Hepatocyte (in vitro differentiated cells): ENCODE results near the gene CELSR1. TPM values are rescaled to one million over a fixed set of nuclear protein-coding genes. Genes with fewer than 3 reads are reported as not detected.

Experiments used
- DNase-seq: peaks from one replicate; pipeline ENCODE4 v3.0.0-alpha.2; 2016; ENCODE audit warnings: low spot score
- H2AFZ ChIP-seq: fragments of 200-600 bp; sonication (generic); 2 replicates; pipeline ENCODE4 v1.6.0; 2016; ENCODE audit warnings: antibody characterized with exemption, mild to moderate bottlenecking
- H3K27ac ChIP-seq: fragments of 200-600 bp; sonication (generic); 2 replicates; pipeline ENCODE4 v1.5.1; 2016; ENCODE audit warnings: mild to moderate bottlenecking
- H3K27me3 ChIP-seq: fragments of 200-600 bp; sonication (generic); 2 replicates; pipeline ENCODE4 v1.6.1; 2016
- H3K36me3 ChIP-seq: fragments of 200-600 bp; sonication (generic); replicated peaks from 2 replicates; pipeline ENCODE4 v1.5.1; 2016; ENCODE audit warnings: low read depth; ENCODE audit not compliant: insufficient read depth
- H3K4me1 ChIP-seq: fragments of 200-600 bp; sonication (generic); 2 replicates; pipeline ENCODE4 v1.5.1; 2016; ENCODE audit warnings: mild to moderate bottlenecking, moderate library complexity; ENCODE audit not compliant: insufficient read depth
- H3K4me2 ChIP-seq: fragments of 200-600 bp; sonication (generic); 2 replicates; pipeline ENCODE4 v1.6.0; 2016
- H3K4me3 ChIP-seq: fragments of 200-600 bp; sonication (generic); 2 replicates; pipeline ENCODE4 v1.5.1; 2016; ENCODE audit warnings: mild to moderate bottlenecking
- H3K79me2 ChIP-seq: fragments of 200-600 bp; sonication (generic); 2 replicates; pipeline ENCODE4 v1.6.0; 2017; ENCODE audit warnings: mild to moderate bottlenecking
- H3K9me2 ChIP-seq: fragments of 200-600 bp; sonication (generic); replicated peaks from 2 replicates; pipeline ENCODE4 v1.6.0; 2017; ENCODE audit warnings: mild to moderate bottlenecking; ENCODE audit not compliant: insufficient read depth
- H3K9me3 ChIP-seq: fragments of 200-600 bp; sonication (generic); 2 replicates; pipeline ENCODE4 v1.5.1; 2016; ENCODE audit warnings: low read depth, mild to moderate bottlenecking
- H4K20me1 ChIP-seq: fragments of 200-600 bp; sonication (generic); 2 replicates; pipeline ENCODE4 v1.6.0; 2016; ENCODE audit warnings: mild to moderate bottlenecking; ENCODE audit not compliant: insufficient read depth, poor library complexity, severe bottlenecking
- EZH2 ChIP-seq: fragments of 200-600 bp; sonication (generic); IDR thresholded peaks from 2 replicates; pipeline ENCODE4 v1.6.1; 2016; ENCODE audit warnings: antibody characterized with exemption, mild to moderate bottlenecking, borderline replicate concordance
- EZH2phosphoT487 ChIP-seq: fragments of 200-600 bp; sonication (generic); IDR thresholded peaks from one replicate; pipeline ENCODE4 v1.6.1; 2018; ENCODE audit warnings: antibody characterized with exemption, mild to moderate bottlenecking, low read depth, moderate library complexity; ENCODE audit not compliant: unreplicated experiment, severe bottlenecking
- WGBS: methylation state at CpG from one replicate; pipeline ENCODE4 v1.1.6; 2016; ENCODE audit warnings: low lambda C conversion rate; ENCODE audit errors: missing lambda C conversion rate; 5-methylcytosine and 5-hydroxymethylcytosine counted together
- polyA plus RNA-seq: library from polyadenylated mRNA; unstranded; fragments of >200 nt; fragmentation: Nextera tagmentation; extraction: Ambion mirVana; gene quantifications from 2 replicates; pipeline ENCODE4 v1.2.1, GENCODE V29; 2016
- total RNA-seq: library from RNA; depleted of rRNA; stranded (reverse); fragments of >200 nt; gene quantifications from 2 replicates; pipeline ENCODE4 v1.2.3, GENCODE V29; 2014
- TF ChIP-seq, protein P1 (sequence below): fragments of 200-600 bp; sonication (generic); IDR thresholded peaks from 2 replicates; pipeline ENCODE4 v1.5.1; 2016; ENCODE audit warnings: antibody characterized with exemption, mild to moderate bottlenecking; ENCODE audit not compliant: poor library complexity

Gene CELSR1
- total and polyA plus RNA-seq, 2 experiments from 2014 or later, result 3.0 to 8.7 TPM

DNA sequence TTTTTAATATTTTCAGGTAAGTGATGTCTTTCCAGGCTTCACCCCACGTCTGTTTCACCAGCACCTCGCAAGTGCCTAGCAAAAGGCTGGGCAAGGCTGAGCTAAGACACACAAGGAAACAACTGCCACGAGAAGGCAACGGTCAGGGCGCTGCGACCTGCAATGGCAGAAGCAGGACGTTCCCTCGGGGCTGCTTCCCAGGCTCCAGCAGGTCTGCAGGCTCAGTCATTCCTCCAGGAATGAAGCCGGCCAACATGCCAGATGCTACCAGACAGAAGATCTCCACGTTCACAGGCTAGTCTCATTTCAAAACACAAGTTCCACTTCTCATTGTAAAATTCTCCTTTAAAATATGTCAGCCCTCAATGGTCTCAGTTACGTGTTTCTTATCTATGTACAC is 45.5 kb downstream of the CELSR1 start:
- TF ChIP-seq EZH2, result no peak
- TF ChIP-seq, protein P1, sequence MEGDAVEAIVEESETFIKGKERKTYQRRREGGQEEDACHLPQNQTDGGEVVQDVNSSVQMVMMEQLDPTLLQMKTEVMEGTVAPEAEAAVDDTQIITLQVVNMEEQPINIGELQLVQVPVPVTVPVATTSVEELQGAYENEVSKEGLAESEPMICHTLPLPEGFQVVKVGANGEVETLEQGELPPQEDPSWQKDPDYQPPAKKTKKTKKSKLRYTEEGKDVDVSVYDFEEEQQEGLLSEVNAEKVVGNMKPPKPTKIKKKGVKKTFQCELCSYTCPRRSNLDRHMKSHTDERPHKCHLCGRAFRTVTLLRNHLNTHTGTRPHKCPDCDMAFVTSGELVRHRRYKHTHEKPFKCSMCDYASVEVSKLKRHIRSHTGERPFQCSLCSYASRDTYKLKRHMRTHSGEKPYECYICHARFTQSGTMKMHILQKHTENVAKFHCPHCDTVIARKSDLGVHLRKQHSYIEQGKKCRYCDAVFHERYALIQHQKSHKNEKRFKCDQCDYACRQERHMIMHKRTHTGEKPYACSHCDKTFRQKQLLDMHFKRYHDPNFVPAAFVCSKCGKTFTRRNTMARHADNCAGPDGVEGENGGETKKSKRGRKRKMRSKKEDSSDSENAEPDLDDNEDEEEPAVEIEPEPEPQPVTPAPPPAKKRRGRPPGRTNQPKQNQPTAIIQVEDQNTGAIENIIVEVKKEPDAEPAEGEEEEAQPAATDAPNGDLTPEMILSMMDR, result no peak
- TF ChIP-seq EZH2phosphoT487, result no peak
- Histone ChIP-seq H3K36me3 (no peaks in the 10 kb centered on the region), H3K4me3 (no peak overlapping the region), H3K9me3 (no peaks in the 10 kb centered on the region), H4K20me1 (no peaks in the 10 kb centered on the region), H3K4me1 (no peaks in the 10 kb centered on the region), H3K27ac (peak overlapping the region; percentile 1), H2AFZ (no peak overlapping the region), H3K4me2 (no peak overlapping the region), H3K79me2 (no peaks in the 10 kb centered on the region), H3K27me3 (no peaks in the 10 kb centered on the region), H3K9me2 (no peaks in the 10 kb centered on the region)
- WGBS, result 52% methylated on average over 11 of the region's 11 CpGs
- peak; percentile 10 for DNase-seq

GRCh38 chr22:46490538-46490937 is 46.9 kb downstream of the CELSR1 start:
- TF ChIP-seq, protein P1, result no peak
- TF ChIP-seq EZH2phosphoT487 (no peak), EZH2 (no peak)
- Histone ChIP-seq H4K20me1 (no peaks in the 10 kb centered on the region), H3K4me1 (no peaks in the 10 kb centered on the region), H3K4me3 (no peak overlapping the region), H3K79me2 (no peaks in the 10 kb centered on the region), H3K4me2 (no peak overlapping the region), H3K36me3 (no peaks in the 10 kb centered on the region), H3K27me3 (no peaks in the 10 kb centered on the region), H3K27ac (no peak overlapping the region), H3K9me3 (no peaks in the 10 kb centered on the region), H2AFZ (no peak overlapping the region), H3K9me2 (no peaks in the 10 kb centered on the region)
- WGBS, result 85% methylated on average over 11 of the region's 11 CpGs
- no peak for DNase-seq

GRCh38 chr22:46486996-46487717 is 50.3 kb downstream of the CELSR1 start:
- Histone ChIP-seq H3K4me2 (no peak overlapping the region), H3K27ac (no peak overlapping the region), H2AFZ (no peak overlapping the region), H3K4me1 (peaks cover 7% of the 10 kb centered on the region), H3K79me2 (no peaks in the 10 kb centered on the region), H3K27me3 (no peaks in the 10 kb centered on the region), H3K9me3 (no peaks in the 10 kb centered on the region), H4K20me1 (no peaks in the 10 kb centered on the region), H3K36me3 (no peaks in the 10 kb centered on the region), H3K9me2 (no peaks in the 10 kb centered on the region), H3K4me3 (no peak overlapping the region)
- TF ChIP-seq EZH2phosphoT487 (no peak), EZH2 (no peak)
- TF ChIP-seq, protein P1, result no peak
- peak; percentile 2 for DNase-seq
- 75% methylated on average over 9 of the region's 12 CpGs for WGBS
